DMS53 (cell line): ENCODE results near the gene SGMS1.

Experiments
- DNase-seq: peaks from one replicate; lab custom pipeline; 2025; lab: John Stamatoyannopoulos, UW

The SGMS1 gene

GRCh38 chr10:50421026-50421719 lies 202.6 kb downstream of the SGMS1 start:
- peak; percentile 57 for DNase-seq

GRCh38 chr10:50420196-50420595 lies 203.6 kb downstream of the SGMS1 start:
- DNase-seq = no peak

GRCh38 chr10:50419756-50420155 lies 204.0 kb downstream of the SGMS1 start:
- DNase-seq = no peak

GRCh38 chr10:50419091-50419490 lies 204.7 kb downstream of the SGMS1 start:
- no peak for DNase-seq

- DNase-seq = no peak
Measured at GRCh38 chr10:50417886-50418830, 205.6 kb downstream of the SGMS1 start.

GRCh38 chr10:50417486-50417885 lies 206.3 kb downstream of the SGMS1 start:
- no peak for DNase-seq

GRCh38 chr10:50416881-50417280 lies 206.9 kb downstream of the SGMS1 start:
- DNase-seq = no peak

DNA sequence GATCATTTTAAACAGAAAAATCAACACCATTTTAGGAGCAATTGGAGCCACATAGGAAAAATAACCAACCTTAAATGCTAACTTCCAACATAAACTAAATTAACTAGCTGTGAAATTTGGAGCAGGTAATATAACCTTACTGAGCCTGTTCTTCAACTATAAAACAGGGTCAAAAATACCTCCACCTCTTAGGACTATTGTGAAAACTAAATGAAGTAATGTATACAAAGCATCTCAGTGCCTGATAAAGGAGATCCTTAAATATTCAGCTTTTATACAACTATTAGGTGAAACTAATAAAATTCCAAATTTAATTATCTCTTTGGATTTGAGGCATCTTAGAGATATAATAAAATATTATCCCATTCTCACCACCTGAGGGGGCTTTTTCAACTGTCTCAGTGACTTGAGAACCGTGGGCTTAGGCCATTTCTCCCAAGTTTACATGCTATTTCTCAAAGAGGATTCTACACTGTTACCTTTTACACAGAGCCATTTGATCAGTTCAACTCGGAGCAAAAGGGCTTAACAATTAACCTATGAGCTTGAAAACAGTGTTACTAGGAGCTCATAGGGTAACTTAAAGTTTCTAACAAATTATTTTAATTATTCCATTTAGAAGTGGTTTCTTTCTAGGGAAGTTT lies 207.5 kb downstream of the SGMS1 start:
- no peak for DNase-seq

DNA sequence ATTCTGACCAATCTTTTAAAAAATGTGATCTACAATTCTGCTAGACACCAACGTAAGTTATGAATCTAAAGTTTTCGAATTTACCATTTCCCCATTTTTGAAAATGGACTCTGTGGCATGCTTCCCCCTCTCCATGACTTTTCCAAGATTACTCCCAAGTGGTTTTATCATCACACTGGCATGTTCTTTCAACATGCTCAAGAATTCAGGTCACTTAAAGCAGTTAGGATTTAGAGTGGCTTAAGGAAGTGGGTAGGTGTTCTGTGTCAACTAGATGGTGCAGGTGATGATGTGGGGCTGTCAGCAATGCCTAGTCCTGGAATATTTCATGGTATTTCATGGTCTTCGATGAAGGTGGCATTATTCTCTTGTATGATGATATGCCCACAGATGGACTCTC lies 208.5 kb downstream of the SGMS1 start:
- no peak for DNase-seq

GRCh38 chr10:50410066-50410811 lies 213.5 kb downstream of the SGMS1 start:
- DNase-seq = no peak

GRCh38 chr10:50407076-50407801 lies 216.5 kb downstream of the SGMS1 start:
- no peak for DNase-seq

DNA sequence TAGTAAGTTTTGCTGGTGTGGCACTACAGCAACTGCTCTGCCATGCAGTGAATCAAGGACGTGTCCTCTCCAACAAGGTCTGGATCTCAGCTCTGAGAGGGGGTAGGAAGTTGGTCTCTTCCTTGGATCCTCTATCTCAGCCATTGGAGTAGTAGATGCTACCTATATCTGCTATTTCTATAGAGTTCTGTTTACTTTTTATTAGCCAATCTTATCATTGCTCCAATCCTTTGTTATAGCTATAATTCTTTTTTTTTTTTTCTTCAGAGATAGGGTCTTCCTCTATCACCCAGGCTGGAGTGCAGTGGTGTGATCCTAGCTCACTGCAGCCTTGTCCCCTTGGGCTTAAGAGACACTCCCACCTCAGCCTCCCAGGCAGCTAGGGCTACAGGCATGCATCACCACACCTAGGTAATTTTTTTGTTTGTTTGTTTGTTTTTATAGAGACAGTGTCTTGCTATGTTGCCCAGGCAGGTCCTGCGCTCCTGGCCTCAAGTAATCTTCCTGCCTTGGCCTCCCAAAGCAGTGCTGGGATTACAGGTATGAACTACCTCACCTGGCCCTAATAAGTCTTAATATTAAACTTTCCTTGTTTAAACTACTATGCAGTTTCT lies 217.2 kb downstream of the SGMS1 start:
- DNase-seq = no peak

GRCh38 chr10:50405723-50406122 lies 218.0 kb downstream of the SGMS1 start:
- no peak for DNase-seq

DNA sequence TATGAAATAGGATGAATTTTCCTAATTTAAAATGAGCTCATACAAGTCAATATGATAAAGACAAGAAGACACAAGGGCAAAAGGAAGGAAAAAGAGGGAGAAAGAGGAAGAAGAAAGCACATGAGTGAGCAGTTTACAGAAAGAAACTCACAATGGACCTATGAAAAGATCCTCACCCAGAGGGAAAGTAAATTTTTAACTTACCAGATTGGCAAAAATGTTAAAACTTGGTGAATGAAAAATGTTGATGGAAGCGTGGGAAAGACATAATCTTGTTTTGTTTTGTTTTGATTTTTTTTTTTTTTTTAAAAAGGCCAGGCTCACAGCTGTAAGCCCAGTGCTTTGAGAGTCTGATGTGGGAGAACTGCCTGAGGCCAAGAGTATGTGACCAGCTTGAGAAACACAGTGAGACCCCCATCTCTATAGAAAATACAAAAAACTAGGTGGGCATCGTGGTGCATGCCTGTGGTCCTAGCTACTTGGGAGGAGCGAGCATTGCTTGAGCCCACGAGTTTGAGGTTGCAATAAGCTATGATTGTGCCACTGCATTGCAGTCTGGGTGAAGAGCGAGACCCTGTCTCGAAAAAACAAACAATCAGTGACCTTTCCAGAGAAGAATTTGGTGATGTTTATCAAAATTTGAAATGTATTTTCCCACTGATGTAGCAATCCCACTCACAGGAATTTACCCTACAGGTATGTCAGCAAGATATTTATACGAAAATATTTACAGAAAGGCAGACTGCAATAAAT lies 219.6 kb downstream of the SGMS1 start:
- DNase-seq = no peak

DNA sequence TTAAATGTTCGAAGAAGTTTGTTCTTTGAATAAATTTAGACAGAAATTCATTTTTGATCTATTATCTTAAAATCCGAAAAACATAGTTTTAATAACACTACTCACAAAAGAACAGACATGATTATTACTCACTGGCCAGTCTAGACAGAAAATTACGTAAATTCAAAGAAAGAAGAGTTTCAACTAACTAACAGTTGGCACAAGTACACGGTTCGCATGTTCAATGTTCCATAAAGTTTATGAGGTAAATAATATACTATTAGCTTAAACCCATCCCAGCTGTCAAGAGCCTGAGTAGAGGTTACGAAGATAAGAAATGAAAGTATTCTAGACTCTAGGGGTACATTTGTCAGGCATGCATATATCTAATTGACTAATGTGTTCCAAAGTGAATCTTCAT lies 220.7 kb downstream of the SGMS1 start:
- no peak for DNase-seq

GRCh38 chr10:50402466-50402865 lies 221.3 kb downstream of the SGMS1 start:
- peak; percentile 9 for DNase-seq

DNA sequence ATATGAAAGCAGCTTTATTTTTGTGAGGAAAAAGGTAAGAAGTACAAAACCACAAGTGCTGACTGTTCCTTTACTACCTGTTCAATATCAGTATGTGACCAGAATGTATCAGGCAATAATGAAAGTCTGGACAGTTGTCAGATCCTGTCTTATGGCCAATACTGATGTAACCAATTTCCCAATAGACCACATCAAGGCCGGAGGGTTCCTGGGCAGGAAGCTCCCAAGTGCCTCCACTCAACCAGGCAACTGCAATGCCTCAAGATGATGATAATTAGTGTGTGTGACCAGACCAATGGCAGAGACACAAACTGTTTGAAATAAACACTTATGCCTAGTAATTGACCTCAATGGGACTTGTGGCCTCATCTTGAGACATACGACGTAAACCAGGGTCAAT lies 223.1 kb downstream of the SGMS1 start:
- DNase-seq = no peak

DNA sequence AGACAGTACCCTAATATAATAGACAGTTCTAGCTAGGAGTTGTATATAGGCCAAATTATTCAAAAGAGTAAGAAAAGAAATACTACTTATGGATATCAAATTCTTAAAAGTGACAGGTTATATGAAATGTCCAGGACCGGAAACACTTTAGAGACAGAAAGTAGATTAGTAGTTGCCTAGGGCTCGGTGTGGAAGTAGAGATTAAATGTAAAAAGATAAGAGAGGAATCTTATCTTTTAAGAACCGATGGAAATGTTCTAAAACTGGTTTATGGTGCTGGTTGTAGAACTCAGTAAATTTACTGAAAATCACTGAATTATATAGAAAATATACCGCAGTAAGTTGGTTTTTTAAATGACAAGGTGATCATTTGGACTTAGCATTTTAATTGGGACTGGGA lies 224.9 kb downstream of the SGMS1 start:
- DNase-seq = no peak

GRCh38 chr10:50398381-50398780 lies 225.4 kb downstream of the SGMS1 start:
- DNase-seq = no peak
